ENCODE data around the gene PLEKHB1.

PLEKHB1 gene

GRCh38 chr11:73693899-73694525 is 47.6 kb downstream of the PLEKHB1 start:
- DNase-seq, result no peak

- no peak for DNase-seq
These were observed 58.7 kb downstream of the PLEKHB1 start for GRCh38 chr11:73705053-73705452.

DNA sequence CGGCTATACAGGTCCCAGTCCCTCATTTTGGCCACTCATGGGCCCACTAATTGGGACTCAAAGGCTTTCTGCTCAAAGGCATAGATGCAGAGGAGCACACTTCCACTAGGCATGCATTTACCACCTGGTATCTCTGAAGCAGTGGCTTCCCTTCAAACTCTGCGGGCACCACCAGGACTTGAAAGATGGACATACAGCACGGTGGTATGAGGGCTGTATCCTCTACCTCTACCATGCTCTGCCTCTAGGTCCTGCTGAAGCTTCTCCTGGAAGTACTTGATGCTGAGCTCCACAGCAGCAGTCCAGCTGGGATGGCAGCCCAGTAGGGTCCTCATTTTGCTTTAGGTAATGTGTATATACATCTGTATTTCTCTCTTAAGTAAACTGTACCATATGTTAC is 64.6 kb downstream of the PLEKHB1 start:
- no peak for DNase-seq
